ENCODE measurements around the gene IFT88. TPM values are rescaled to one million over a fixed set of nuclear protein-coding genes. Genes with fewer than 3 reads are reported as not detected.
A peak's percentile ranks its signal among the peaks of the same experiment; 100 is the strongest.

Gene IFT88
- total RNA-seq (2021; ENCODE audit: unreplicated experiment) (12.3 TPM), Bru-seq, nascent RNA (percentile 62 among the genes with signal in this experiment), BruChase-seq, experiment 1, labeled RNA remaining after a 2-hour chase (percentile 60 among the genes with signal in this experiment), BruChase-seq, experiment 2, labeled RNA remaining after a 6-hour chase (percentile 58 among the genes with signal in this experiment)
- polyA plus RNA-seq (2012; ENCODE audit: insufficient read length), result 10.6 TPM
- long read RNA-seq, transcript IFT88-202 (26 exons, 2,856 nt), result major isoform, 7 of 42 reads
- long read RNA-seq, partial matches to known transcripts, result 16 of 42 reads
- long read RNA-seq, other reads (novel, unspliced or antisense), result 18 of 42 reads

GRCh38 chr13:20566898-20567874 is at the start of gene IFT88:
TSS of gene IFT88 (plus strand) at chr13:20567157. CDS start at chr13:20574386, 7,229 bp downstream.
- Histone ChIP-seq H3K4me3 (ENCODE audit: low read depth in 2 of 2, low read length in 2 of 2) (peak within 1 kb of the TSS; percentile 64 to 83), H3K9me3 (ENCODE audit: control insufficient read depth, insufficient read depth, low read depth, low read length) (peaks cover 2% of the 10 kb centered on the region; the same call in 1 of the 2 replicates), H3K36me3 (ENCODE audit: control insufficient read depth, insufficient read depth, low read length) (peaks cover 2% of the 10 kb centered on the region; the same call in 1 of the 2 replicates), H3K4me1 (ENCODE audit: control insufficient read depth, insufficient read depth, low read length) (0 out of 2 replicates have a peak, but pooled peaks cover 4% of the 10 kb centered on the region), H3K27ac (ENCODE audit: low read length) (peak within 1 kb of the TSS; percentile 95), H3K27me3 (ENCODE audit: control insufficient read depth, insufficient read depth, low read length) (no peaks in the 10 kb centered on the region)
- POLR2A ChIA-PET, result interaction anchor here (0.6 kb wide), 1 partner anchor 25 kb away, joined by 3 read pairs; no protein-coding TSS in a partner anchor
- CTCF ChIA-PET, result no interaction called here
- no TSS peak for BruUV-seq (replicated peaks)
- ATAC-seq, result peak; percentile 95
- in situ Hi-C loops (cut with HindIII; ENCODE audit: low pct_unique_long_range_greater_than_20kb, low sequenced_read_pairs), result no loop called here
- DNase-seq (ENCODE audit: low read depth, low spot score), result no peak
- intact Hi-C loops (cut with micrococcal nuclease; ENCODE audit: unreplicated experiment), result no loop called here
- peak; percentile 75; the same call in 1 of the 2 replicates for TF ChIP-seq SIN3A (IDR thresholded peaks at IDR 0.05; ENCODE audit: borderline replicate concordance, insufficient read depth, low read depth, low read length)
- TF ChIP-seq, protein P1, sequence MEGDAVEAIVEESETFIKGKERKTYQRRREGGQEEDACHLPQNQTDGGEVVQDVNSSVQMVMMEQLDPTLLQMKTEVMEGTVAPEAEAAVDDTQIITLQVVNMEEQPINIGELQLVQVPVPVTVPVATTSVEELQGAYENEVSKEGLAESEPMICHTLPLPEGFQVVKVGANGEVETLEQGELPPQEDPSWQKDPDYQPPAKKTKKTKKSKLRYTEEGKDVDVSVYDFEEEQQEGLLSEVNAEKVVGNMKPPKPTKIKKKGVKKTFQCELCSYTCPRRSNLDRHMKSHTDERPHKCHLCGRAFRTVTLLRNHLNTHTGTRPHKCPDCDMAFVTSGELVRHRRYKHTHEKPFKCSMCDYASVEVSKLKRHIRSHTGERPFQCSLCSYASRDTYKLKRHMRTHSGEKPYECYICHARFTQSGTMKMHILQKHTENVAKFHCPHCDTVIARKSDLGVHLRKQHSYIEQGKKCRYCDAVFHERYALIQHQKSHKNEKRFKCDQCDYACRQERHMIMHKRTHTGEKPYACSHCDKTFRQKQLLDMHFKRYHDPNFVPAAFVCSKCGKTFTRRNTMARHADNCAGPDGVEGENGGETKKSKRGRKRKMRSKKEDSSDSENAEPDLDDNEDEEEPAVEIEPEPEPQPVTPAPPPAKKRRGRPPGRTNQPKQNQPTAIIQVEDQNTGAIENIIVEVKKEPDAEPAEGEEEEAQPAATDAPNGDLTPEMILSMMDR (IDR thresholded peaks at IDR 0.05), result no peak
- TF ChIP-seq POLR2AphosphoS5 (IDR thresholded peaks at IDR 0.05; ENCODE audit: low read depth, low read length), result peak; percentile 51
- no peak for TF ChIP-seq TCF7L2 (IDR thresholded peaks at IDR 0.05; ENCODE audit: low read depth, low read length)
- no peak for TF ChIP-seq REST (IDR thresholded peaks at IDR 0.05; ENCODE audit: insufficient read depth in 1 of 2, low read depth in 2 of 2, low read length in 1 of 2)

DNA sequence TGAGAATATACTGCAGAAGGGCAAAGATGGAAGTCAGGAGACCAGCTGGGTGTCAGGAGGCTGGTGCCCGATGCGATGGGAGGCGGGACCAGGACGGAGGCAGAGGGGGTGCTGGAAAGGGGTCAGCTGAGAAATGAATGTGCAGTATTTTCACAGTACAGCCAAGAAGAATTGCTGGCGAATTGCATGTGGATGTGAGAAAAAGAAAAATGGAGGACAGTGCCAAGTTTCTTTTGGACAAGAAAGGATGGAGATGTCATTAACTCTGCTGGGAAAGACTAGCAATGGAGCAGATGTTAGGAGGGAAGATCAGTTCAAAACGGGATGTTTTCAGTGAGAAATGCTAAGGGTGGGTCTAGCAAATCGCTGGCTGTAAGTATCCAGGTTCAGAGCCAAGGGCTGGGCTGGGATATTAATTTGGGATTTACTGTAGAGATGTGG is 48.3 kb upstream of the IFT88 start:
- ChIA-PET POLR2A (no interaction called here), CTCF (no interaction called here)
- H3K36me3 ChIP-seq (ENCODE audit: control insufficient read depth, insufficient read depth, low read length), result no peaks in the 10 kb centered on the region
- no peak overlapping the region for H3K27ac ChIP-seq (ENCODE audit: low read length)
- no peaks in the 10 kb centered on the region for H3K27me3 ChIP-seq (ENCODE audit: control insufficient read depth, insufficient read depth, low read length)
- no peak overlapping the region for H3K4me3 ChIP-seq (ENCODE audit: low read depth in 2 of 2, low read length in 2 of 2)
- TF ChIP-seq, protein P1 (IDR thresholded peaks at IDR 0.05), result no peak
- TF ChIP-seq TCF7L2 (IDR thresholded peaks at IDR 0.05; ENCODE audit: low read depth, low read length) (no peak), REST (IDR thresholded peaks at IDR 0.05; ENCODE audit: insufficient read depth in 1 of 2, low read depth in 2 of 2, low read length in 1 of 2) (no peak), SIN3A (IDR thresholded peaks at IDR 0.05; ENCODE audit: borderline replicate concordance, insufficient read depth, low read depth, low read length) (no peak), POLR2AphosphoS5 (IDR thresholded peaks at IDR 0.05; ENCODE audit: low read depth, low read length) (no peak)
- ATAC-seq (no peak), DNase-seq (ENCODE audit: low read depth, low spot score) (no peak)
- H3K4me1 ChIP-seq (ENCODE audit: control insufficient read depth, insufficient read depth, low read length), result no peaks in the 10 kb centered on the region
- intact Hi-C loops (cut with micrococcal nuclease; ENCODE audit: unreplicated experiment), result no loop called here
- no TSS peak for BruUV-seq (replicated peaks)
- in situ Hi-C loops (cut with HindIII; ENCODE audit: low pct_unique_long_range_greater_than_20kb, low sequenced_read_pairs), result no loop called here
- H3K9me3 ChIP-seq (ENCODE audit: control insufficient read depth, insufficient read depth, low read depth, low read length), result no peaks in the 10 kb centered on the region

All from Panc1 (cell line).